Heart left ventricle (tissue), 16 donors: Measurements from ENCODE around the gene GRAMD1C. TPM values are rescaled to one million over a fixed set of nuclear protein-coding genes. Genes with fewer than 3 reads are reported as not detected.
"Not testable (repeated sequence)": the region's sequence is repeated elsewhere in the genome, so short reads cannot be mapped to it uniquely, and the experiment has no call there.

Experiments used
- ATAC-seq, 4 donors: fragments of 200-7000 bp; cut with Tn5 transposase; one replicate each; pipeline ENCODE4 v1.9.1; 2020 to 2022; ENCODE audit warnings: moderate library complexity in 4 of 4, mild to moderate bottlenecking in 3 of 4, moderate number of reproducible peaks in 1 of 4
- DNase-seq, 5 donors: peaks; one replicate each; pipeline ENCODE4 v3.0.0-alpha.2; 2020
- H3K27ac ChIP-seq, 12 donors: fragments of 200-600 bp; sonication (generic) in 4 of 12; one replicate each; pipeline versions ENCODE4 v1.5.0 to v1.8.0; 2016 to 2022; ENCODE audit warnings: mild to moderate bottlenecking in 2 of 12
- H3K27me3 ChIP-seq, 9 donors: fragments of 200-600 bp; sonication (generic) in 2 of 9; one replicate each; pipeline versions ENCODE4 v1.5.1 to v1.8.0; 2016 to 2022; ENCODE audit warnings: mild to moderate bottlenecking in 3 of 9
- H3K36me3 ChIP-seq, 9 donors: fragments of 200-600 bp; sonication (generic) in 2 of 9; one replicate each; pipeline versions ENCODE4 v1.5.0 to v1.8.0; 2018 to 2022; ENCODE audit warnings: mild to moderate bottlenecking in 2 of 9
- H3K4me1 ChIP-seq, 12 donors: fragments of 200-600 bp; sonication (generic) in 4 of 12; one replicate each; pipeline versions ENCODE4 v1.5.0 to v1.8.0; 2016 to 2022; ENCODE audit warnings: mild to moderate bottlenecking in 3 of 12
- H3K4me3 ChIP-seq, 12 donors: fragments of 200-600 bp; sonication (generic) in 4 of 12; one replicate each; pipeline versions ENCODE4 v1.5.0 to v1.8.0; 2017 to 2022; ENCODE audit warnings: mild to moderate bottlenecking in 9 of 12, moderate library complexity in 4 of 12
- H3K9me3 ChIP-seq, 12 donors: fragments of 200-600 bp; sonication (generic) in 4 of 12; one replicate each; pipeline versions ENCODE4 v1.5.0 to v1.8.0; 2016 to 2022; ENCODE audit warnings: mild to moderate bottlenecking in 1 of 12
- CTCF ChIP-seq, 12 donors: fragments of 200-600 bp; sonication (generic) in 4 of 12; IDR thresholded peaks; one replicate each; pipeline versions ENCODE4 v1.5.0 to v1.8.0; 2018 to 2022; ENCODE audit warnings: antibody characterized with exemption in 12 of 12, mild to moderate bottlenecking in 5 of 12
- POLR2A ChIP-seq, 2 donors: fragments of 450-650 bp; IDR thresholded peaks; one replicate each; pipeline ENCODE4 v1.6.1; 2017; ENCODE audit warnings: antibody characterized with exemption in 2 of 2, mild to moderate bottlenecking in 2 of 2, moderate library complexity in 2 of 2
- WGBS, 4 donors: extraction: QIAGEN DNeasy Blood & Tissue Kit in 2 of 4; methylation state at CpG; one replicate each; pipeline versions ENCODE4 v1.1.5 to v1.1.7; 2013 to 2018; 5-methylcytosine and 5-hydroxymethylcytosine counted together
- intact Hi-C, 10 donors: fragments of 100-400 bp; cut with DNase I; formaldehyde crosslinking; loops; one replicate each; pipeline versions ENCODE4 v1.11.1 to v1.14.2; 2022
- polyA plus RNA-seq, 2 donors: library from polyadenylated mRNA; stranded (reverse); fragments of 200-250 nt; gene quantifications; one replicate each; pipeline ENCODE4 v1.2.3, GENCODE V29; 2013
- total RNA-seq, 9 donors: library from RNA; depleted of rRNA in 2 of 9; stranded (reverse); fragments of >200 nt in 2 of 9; fragmentation: NEBNext Ultra II Directional in 3 of 9; extraction: Animal tissue kit (Norgen Biotek cat#: 25700) in 3 of 9; gene quantifications; one replicate each; pipeline versions ENCODE4 v1.1.0 to v1.2.4, GENCODE V29; 2016 to 2023
- donor health status: ischemic (EF 13 %, LVEDD 7.1; RV severe dilation, severe dysfunction).
- donor health status: healthy with polysubstance abuse.
- donor health status: DM: no; HTN: yes; CAD: no.
- donor health status: DM: no; HTN: no; CAD: no.
- donor health status: ischemic (EF 25% LVEDD 6.9; RV normal size, moderate dysfunction).
- donor health status: ischemic (EF 25% LVEDD 5.7; RV mildly dilated, moderate dysfunction).
- donor health status: healthy.
- donor health status: DM: yes; HTN: yes; CAD: no.
- donor health status: ischemic (EF 35%, LVEDD 5.7; RV mildly dilated, moderate dysfunction).
- donor health status: nonischemic (EF 11% LVEDD 7.7; RV severe dilation, severe dysfunction).
- donor health status: DM: yes; HTN: yes; CAD: no.
- donor health status: PGD.
- donor health status: ischemic (EF 29% LVEDD 5.4; RV normal size, mild dysfunction).
- donor health status: nonischemic (EF 23%, LVEDD 6.1; RV moderate dilation, normal function).

Gene GRAMD1C
- total and polyA plus RNA-seq, 11 donors = 0.49 to 5.6 (median 1.2) TPM

DNA sequence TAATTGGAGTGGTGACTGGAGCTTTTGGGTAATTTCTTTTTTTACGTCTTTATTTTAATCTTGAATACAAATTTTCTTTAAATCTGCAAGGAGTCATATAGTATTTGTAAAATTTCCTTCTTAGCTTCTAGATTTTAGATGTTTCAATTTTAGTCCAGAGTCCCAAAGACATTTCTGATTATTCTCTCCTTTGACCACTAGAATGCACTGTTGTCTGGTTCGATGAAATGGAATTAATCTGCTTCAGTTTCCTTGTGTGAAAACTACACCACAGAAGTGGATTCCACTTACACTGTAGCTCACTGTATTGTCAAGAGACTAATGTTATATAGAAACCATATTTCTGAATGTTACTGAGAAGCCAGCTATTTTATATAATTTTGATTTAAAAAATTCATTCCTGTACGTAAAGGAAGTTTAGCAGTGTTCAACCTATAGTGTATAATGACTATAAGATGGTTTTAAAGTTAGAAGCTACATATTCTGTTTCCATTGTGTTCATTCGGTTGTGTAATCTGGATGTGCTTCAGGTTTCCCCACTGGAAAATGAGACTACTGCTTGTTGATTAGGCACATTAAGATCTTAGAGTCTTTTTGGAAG, 6.1 kb downstream of the GRAMD1C start:
- ATAC-seq (no peak), DNase-seq (no peak)
- H3K36me3 ChIP-seq = no peaks in the 10 kb centered on the region
- no peaks in the 10 kb centered on the region for H3K4me1 ChIP-seq
- intact Hi-C loops = loop anchor here in 5 of 10 donors (5.0 to 10.0 kb wide), 5 partner anchors 68 to 1970 kb away; partner anchors contain the start of genes CCDC191 (in 3 of the 5) and QTRT2 (in 3 of the 5)
- H3K9me3 ChIP-seq = no peaks in the 10 kb centered on the region
- no peaks in the 10 kb centered on the region for H3K27me3 ChIP-seq
- H3K4me3 ChIP-seq = no peak overlapping the region
- 51 to 60% (median 56%) methylated on average over 4 of the region's 4 CpGs for WGBS, 4 donors
- TF ChIP-seq POLR2A (IDR thresholded peaks at IDR 0.05) (no peak), CTCF (IDR thresholded peaks at IDR 0.05) (peak; percentile 32 to 70 (median 48))
- H3K27ac ChIP-seq = no peak overlapping the region

DNA sequence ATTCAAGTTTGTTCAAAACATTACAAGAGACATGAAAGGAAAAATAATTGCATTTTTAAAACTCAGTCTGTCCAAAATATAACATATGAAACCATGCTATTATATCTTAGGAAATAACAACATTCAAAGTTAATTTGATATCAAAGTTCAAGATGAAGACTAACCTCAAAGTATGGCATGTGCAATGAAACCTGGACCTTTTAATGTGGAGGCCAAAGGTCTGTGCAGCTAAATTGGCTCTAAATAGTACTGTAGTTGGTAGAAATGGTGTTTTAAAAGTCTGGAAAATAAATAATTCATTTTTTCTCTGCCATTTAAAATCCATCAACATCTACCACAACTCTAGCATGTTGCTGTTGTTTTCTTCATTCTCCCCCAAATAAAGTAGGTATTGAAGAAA, 8.7 kb downstream of the GRAMD1C start:
- Histone ChIP-seq H3K36me3 (no peaks in the 10 kb centered on the region), H3K27ac (no peak overlapping the region), H3K4me1 (no peaks in the 10 kb centered on the region), H3K9me3 (no peaks in the 10 kb centered on the region), H3K4me3 (no peak overlapping the region), H3K27me3 (no peaks in the 10 kb centered on the region)
- TF ChIP-seq CTCF (IDR thresholded peaks at IDR 0.05) (no peak), POLR2A (IDR thresholded peaks at IDR 0.05) (no peak)
- no peak for ATAC-seq
- DNase-seq = no peak
- intact Hi-C loops = loop anchor here in 4 of 10 donors (10.0 kb wide), 4 partner anchors 68 to 1968 kb away; partner anchors contain the start of genes CCDC191 (in 3 of the 4) and QTRT2 (in 3 of the 4)

DNA sequence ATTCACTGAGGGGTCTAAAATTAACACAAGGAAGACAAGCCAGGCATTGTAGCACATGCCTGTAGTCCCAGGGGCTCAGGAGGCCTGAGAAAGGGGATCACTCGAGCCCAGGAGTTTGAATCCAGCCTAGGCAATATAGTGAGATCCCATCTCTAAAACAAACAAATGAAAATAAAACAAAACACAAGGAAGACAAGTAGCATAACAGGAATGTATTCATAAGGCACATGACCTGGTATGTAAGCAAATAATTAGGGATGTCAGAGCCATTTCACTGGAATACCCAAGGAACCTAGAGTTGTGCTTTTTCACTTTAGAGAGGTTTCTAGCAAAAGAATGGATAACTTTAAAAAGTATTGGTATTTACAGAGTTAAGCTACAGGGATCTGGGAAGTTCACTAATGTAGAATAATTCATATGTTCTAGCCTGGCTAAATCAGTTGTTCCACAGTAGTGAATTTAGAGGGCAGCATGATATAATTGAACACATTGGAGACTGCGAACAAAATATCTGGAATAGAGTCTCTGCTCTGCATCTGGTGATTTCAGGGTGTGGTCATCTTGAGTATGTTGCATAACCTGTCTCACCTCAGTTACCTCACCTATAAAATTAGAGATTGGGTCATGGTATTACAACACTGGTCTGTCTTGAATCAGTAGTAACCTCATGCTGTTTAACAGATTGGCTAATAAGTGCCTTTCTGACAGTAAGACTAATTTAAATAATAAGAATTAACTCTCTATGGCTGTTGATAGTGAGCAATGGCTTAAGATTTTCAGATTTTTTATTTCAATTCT, 9.3 kb downstream of the GRAMD1C start:
- TF ChIP-seq POLR2A (IDR thresholded peaks at IDR 0.05) = no peak
- no peak for TF ChIP-seq CTCF (IDR thresholded peaks at IDR 0.05)
- DNase-seq (no peak), ATAC-seq (no peak)
- Histone ChIP-seq H3K36me3 (no peaks in the 10 kb centered on the region), H3K4me3 (no peak overlapping the region), H3K27ac (no peak overlapping the region), H3K4me1 (no peaks in the 10 kb centered on the region), H3K9me3 (no peaks in the 10 kb centered on the region), H3K27me3 (no peaks in the 10 kb centered on the region)
- intact Hi-C loops = loop anchor here in 4 of 10 donors (10.0 kb wide), 4 partner anchors 67 to 1967 kb away; partner anchors contain the start of genes CCDC191 (in 3 of the 4) and QTRT2 (in 3 of the 4)
- WGBS, 4 donors = 78 to 83% (median 81%) methylated on average over 2 of the region's 2 CpGs

DNA sequence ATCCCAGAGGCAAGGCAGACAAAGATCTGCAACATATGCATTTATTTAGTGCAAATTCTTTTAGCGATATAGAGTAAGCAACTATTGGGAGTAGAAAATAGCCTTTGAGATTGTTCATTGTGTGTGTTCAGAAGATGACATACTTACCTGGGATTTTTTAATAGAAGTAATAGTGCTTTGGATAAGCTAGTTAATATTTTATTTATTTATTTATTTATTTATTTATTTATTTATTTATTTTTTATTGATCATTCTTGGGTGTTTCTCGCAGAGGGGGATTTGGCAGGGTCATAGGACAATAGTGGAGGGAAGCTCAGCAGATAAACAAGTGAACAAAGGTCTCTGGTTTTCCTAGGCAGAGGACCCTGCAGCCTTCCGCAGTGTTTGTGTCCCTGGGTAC, 10.5 kb downstream of the GRAMD1C start:
- intact Hi-C loops = loop anchor here in 4 of 10 donors (10.0 kb wide), 4 partner anchors 66 to 1966 kb away; partner anchors contain the start of genes CCDC191 (in 3 of the 4) and QTRT2 (in 3 of the 4)

GRCh38 chr3:113849841-113850240, 11.3 kb downstream of the GRAMD1C start:
- not testable (repeated sequence) for H3K9me3 ChIP-seq, H3K27ac ChIP-seq, H3K4me3 ChIP-seq, H3K27me3 ChIP-seq, H3K36me3 ChIP-seq, H3K4me1 ChIP-seq, ATAC-seq, DNase-seq
- intact Hi-C loops = loop anchor here in 4 of 10 donors (10.0 kb wide), 4 partner anchors 65 to 1965 kb away; partner anchors contain the start of genes CCDC191 (in 3 of the 4) and QTRT2 (in 3 of the 4)
- WGBS, 4 donors = 88 to 94% (median 92%) methylated on average over 13 to 20 of the region's 22 CpGs

More for the DNA sequence above, 10.5 kb downstream of the GRAMD1C start:
- not testable (repeated sequence) for H3K27me3 ChIP-seq, DNase-seq, ATAC-seq, H3K36me3 ChIP-seq, H3K27ac ChIP-seq, H3K4me1 ChIP-seq, H3K4me3 ChIP-seq, H3K9me3 ChIP-seq
- WGBS, 4 donors = 90 to 97% (median 95%) methylated on average over 3 of the region's 3 CpGs

DNA sequence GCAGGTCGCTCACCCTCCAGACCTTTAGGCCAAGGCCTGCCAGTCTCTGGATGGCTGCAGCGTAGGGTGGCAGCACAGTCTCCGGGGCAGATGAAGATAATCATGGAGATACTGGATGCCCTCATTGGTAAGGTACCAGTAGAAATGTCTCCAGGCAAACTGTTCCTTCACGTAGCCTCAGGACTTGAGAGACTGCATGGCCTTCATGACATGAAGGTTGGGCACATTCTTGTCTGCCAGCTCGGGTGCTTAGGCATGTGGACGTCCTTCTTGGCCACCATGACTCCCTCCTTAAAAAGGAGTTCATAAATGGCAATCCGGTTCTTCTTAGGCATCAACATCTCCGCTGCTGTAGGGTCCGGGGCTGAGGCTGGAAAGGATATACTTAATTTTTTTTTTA, 11.8 kb downstream of the GRAMD1C start:
- H3K27me3 ChIP-seq, intact Hi-C loops, DNase-seq, H3K4me1 ChIP-seq, H3K4me3 ChIP-seq, H3K36me3 ChIP-seq, ATAC-seq, H3K27ac ChIP-seq, H3K9me3 ChIP-seq: not testable (repeated sequence)
- 84 to 97% (median 88%) methylated on average over 9 of the region's 9 CpGs for WGBS, 4 donors
